Ovary (tissue), 3 donors: ENCODE data around the gene F12.

ENCODE experiments used
- CTCF ChIP-seq, 3 donors: fragments of 450-650 bp in 2 of 3; fragments of 200-600 bp in 1 of 3; IDR thresholded peaks; one replicate each; pipeline versions ENCODE4 v1.5.1 to v1.8.0; 2016 to 2022; ENCODE audit warnings: antibody characterized with exemption in 3 of 3, mild to moderate bottlenecking in 1 of 3
- EP300 ChIP-seq: sonication (generic); formaldehyde crosslinking; IDR thresholded peaks from one replicate; pipeline ENCODE4 v1.6.1; 2017; ENCODE audit warnings: antibody characterized with exemption
- donor health status: DM: no; HTN: no; CAD: no.

GRCh38 chr5:177353093-177353492 lies 56.3 kb downstream of the F12 start:
- TF ChIP-seq CTCF (IDR thresholded peaks at IDR 0.05), result no peak
- no peak for TF ChIP-seq EP300
